NB4 (cell line): ENCODE measurements around the gene GLIPR1L1.

Experiments used
- CTCF ChIP-seq: IDR thresholded peaks from one replicate; pipeline ENCODE4 v1.5.1; 2012; ENCODE audit warnings: low read depth, low read length
- POLR2A ChIP-seq: IDR thresholded peaks from 2 replicates; pipeline ENCODE4 v1.6.1; 2011; ENCODE audit warnings: mild to moderate bottlenecking; ENCODE audit not compliant: insufficient read length; ENCODE audit errors: extremely low read depth

- TF ChIP-seq POLR2A (no peak), CTCF (no peak)
These were observed 85.4 kb downstream of the GLIPR1L1 start for GRCh38 chr12:75419841-75420240.
